ENCODE data around the gene PTPRK.

The PTPRK gene

DNA sequence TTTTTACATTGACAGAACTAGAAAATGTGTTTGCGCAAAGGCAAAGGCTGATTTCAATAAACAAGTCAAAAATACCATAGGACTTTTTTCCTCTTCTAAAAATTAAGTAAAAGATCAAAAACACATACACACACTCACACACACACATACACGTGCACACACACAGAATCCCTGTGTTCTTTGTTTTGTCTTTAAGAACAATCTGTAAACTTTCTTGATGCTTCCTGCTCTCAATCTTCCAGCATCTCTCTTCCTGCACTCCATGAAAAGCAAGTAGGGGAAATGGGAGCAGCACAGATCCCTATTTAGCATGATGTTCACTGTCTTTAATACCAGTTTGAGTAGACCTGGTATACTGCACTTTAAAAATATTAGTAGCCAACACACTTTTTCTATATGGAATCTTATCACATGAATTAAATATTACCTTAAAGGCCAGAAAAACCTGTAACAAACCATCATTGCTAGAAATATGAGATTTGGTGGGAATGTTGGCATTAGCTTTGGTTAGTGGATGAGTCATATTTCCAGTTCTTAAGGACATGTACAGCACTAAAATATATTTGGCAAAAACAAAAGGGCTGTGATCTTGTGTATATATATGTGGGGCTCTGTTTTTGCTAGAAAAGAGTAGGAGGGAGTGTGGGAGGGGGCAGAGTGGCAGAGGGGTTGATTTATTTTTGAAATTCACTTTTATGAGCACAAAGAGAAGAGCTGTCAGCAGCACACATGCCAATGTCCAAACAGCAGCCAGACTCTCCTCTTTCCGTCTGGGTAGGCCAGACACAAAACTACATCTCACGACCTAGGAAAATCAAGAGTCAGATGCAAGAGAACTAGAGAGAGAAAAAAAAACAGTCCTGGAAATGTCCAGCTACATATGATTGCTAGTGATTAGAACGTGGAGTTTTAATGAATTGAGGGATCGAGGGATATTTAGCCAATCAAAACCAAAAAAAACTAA lies 4.6 kb downstream of the PTPRK start:
- no peak for DNase-seq

GRCh38 chr6:128513878-128514277 lies 6.5 kb downstream of the PTPRK start:
- DNase-seq, result peak; percentile 73

DNA sequence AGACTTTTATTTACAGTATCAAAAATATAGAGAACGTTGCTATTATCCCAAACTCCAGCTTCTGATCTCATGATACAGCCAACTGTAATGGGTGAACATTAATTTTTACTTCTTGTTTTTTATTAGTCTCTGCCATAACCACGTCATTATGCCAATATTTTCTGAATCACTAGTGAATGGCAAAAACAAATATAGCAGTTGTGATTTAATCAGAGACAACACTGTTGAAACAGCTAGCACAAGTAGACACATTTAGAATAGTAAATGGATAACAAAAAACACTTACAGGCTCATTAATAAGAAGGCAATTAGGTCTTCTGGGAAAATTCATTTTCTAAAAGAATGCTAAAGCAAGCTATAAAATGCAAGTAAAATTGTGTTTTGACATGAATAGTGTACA lies 8.1 kb downstream of the PTPRK start:
- DNase-seq, result no peak

- no peak for DNase-seq
Observed at GRCh38 chr6:128511506-128511905, 8.9 kb downstream of the PTPRK start.

DNA sequence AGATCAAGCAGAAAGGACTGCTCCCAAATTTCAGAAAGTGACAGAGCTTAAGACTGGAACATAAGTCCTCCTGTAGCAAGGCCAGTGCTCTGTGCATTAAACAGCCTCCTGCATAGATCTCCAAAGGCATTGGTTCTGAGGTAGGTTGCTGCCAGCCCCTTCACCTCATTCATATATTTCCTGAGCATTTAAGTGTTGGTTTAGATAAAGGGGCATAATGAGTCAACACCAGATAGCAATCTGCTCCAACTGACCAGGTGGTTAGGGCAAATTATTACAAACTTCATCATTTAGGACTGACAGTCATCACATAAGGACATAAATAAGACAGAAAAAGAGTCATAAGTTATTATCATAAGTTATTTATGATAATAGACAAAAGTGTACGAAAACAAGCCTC lies 10.7 kb downstream of the PTPRK start:
- no peak for DNase-seq

- DNase-seq, result no peak
Observed at GRCh38 chr6:128508588-128509296, 11.7 kb downstream of the PTPRK start.

DNA sequence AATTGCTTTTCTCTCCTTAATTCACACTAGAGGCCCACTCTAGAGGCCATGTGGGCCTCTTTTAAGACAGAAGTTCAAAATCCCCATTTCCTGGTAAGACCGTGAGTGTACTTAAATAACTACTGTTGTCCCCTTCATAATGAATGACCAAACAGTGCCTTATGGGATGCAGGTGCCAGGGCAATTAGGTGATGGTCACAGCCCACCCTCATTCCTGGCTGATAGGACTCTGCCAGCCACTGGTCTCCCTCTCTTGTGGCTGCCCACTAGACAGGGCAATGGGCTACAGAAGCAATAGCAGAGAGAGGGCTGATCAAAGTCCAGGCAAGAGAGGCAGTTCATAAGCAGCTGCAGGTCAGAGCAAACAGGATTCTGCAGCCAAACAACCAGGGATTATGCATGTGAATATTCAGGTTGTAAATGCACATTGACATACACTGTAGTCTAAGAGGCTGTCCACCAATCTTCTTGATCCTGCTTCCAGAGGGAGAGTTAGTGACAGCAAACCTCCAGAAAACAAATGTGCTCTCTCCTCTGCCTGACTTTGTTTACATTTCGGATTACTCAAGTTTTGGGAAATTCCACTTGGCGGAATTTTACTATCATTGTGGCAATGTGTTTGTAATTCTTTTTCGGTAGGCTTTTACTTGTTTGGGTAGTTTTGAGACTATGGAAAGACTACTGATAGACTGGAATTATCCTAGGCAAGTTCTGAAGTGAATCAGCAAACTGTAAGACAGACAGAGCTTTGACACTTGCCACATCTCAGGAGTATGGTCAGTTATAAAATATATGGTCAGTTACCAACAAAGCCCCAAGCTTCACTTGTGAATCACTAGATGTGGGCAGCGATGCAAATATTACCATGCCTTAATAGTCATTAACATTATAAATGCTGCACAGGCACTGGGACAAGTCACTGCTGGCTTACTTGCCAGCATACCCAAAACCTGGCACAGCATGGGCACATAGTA lies 12.8 kb downstream of the PTPRK start:
- no peak for DNase-seq

DNA sequence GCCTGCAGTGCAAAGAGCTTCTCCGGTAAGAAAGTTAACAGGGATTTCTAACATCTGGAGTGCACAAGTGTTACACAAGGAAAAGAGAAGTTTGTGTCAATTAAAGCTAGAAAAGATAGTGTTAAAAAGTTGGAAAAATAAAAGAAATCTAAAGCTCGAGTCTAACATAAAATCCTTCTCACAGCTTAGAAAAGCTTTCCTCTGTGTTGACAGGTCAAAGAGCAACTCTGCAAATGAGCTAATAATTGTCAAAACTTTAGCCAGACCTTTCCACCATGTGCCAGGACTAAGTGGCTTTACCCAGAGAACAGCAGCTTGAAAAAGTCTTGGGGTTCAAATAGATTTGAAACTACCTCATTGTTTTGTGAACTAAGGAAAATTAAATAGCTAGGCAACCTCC lies 14.8 kb downstream of the PTPRK start:
- DNase-seq, result no peak

GRCh38 chr6:128504003-128504654 lies 16.3 kb downstream of the PTPRK start:
- DNase-seq, result no peak

GRCh38 chr6:128500749-128501600 lies 19.4 kb downstream of the PTPRK start:
- no peak for DNase-seq

- DNase-seq, result no peak
Observed at GRCh38 chr6:128500014-128500413, 20.4 kb downstream of the PTPRK start.

DNA sequence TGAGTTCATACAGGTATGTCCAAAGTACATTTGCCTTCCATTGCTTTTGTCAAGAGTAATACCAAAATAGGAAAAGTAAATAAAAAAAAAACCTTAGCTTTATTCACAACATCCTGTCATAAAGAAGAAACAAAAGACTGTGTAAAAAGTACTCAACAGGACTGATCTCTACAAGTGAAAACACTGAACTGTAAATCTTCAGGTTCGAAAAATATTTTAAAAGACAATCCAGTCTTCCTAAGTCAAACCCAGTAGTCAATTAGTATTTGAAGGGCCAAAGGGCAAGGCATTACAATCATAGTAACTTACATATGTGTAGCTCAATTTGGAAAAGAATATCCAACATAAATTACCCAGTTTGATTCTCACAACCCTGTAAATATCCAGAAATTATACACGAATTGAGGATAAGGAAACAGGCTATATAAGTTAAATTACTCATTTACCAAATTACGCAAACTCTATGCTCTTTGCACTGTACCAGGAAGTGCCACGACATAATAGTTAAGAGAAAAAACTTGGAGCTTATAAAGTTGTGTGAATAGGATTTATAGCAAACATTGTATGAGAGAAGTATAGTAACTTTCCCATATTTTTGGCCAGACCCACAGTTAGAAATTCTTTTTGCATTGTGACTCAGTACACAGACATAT lies 21.2 kb downstream of the PTPRK start:
- DNase-seq, result no peak

DNA sequence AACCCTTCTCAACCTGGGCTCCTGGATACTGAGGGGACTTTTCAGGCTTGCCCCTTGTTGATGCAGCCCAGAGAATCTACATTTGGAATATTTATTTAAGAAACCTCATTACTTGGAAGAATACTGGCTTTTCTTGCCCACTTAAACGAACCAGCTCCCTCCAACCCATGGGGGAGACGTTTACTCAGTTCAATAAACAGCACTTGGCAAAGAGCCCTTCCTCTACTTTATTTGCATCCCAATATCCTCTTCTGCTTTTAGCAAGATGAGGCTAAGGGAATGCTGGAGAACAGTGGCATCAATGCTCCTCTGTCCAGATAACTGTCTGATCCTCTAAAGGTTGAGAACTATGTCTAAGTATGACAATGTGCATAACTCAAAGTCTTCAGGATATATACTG lies 22.2 kb downstream of the PTPRK start:
- DNase-seq, result no peak

GRCh38 chr6:128495536-128496333 lies 24.7 kb downstream of the PTPRK start:
- no peak for DNase-seq

GRCh38 chr6:128494440-128494839 lies 26.0 kb downstream of the PTPRK start:
- no peak for DNase-seq

- DNase-seq, result no peak
Observed at GRCh38 chr6:128493877-128494276, 26.5 kb downstream of the PTPRK start.

DNA sequence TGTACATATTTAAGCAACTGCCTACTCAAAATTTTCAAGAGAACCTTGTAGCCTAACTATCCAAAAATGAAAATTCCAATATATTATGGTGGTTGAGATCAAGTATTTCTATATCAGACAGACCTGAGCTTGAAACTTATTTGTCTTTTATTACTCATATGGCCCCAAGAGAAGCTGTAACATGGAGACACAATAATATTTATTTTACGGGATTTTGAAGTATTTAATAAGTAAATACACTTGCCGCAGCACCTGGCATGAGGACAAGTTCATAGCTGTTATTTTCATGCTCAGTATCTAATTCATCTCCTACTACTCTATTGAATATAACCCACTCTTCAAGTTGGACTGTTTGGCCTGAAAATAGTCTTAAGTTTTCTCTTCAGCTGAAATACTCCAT lies 28.0 kb downstream of the PTPRK start:
- DNase-seq, result no peak

GRCh38 chr6:128491610-128492206 lies 28.7 kb downstream of the PTPRK start:
- no peak for DNase-seq

- DNase-seq, result no peak
Observed at GRCh38 chr6:128491100-128491581, 29.3 kb downstream of the PTPRK start.
